Esophagus squamous epithelium (tissue), 5 donors: ENCODE data around the gene SF1. TPM values are rescaled to one million over a fixed set of nuclear protein-coding genes. Genes with fewer than 3 reads are reported as not detected.

Experiments
- DNase-seq: peaks from one replicate; lab custom pipeline; 2025; lab: John Stamatoyannopoulos, UW
- H3K27ac ChIP-seq, 4 donors: fragments of 200-600 bp; sonication (generic); one replicate each; pipeline ENCODE4 v1.5.1; 2016 to 2019; ENCODE audit warnings: mild to moderate bottlenecking in 1 of 4
- H3K27me3 ChIP-seq, 4 donors: fragments of 200-600 bp; sonication (generic); 1 replicate in 3 of 4; 2 replicates in 1 of 4; pipeline versions ENCODE4 v1.5.1 to v1.6.0; 2017 to 2021; ENCODE audit warnings: antibody characterized with exemption in 1 of 4
- H3K36me3 ChIP-seq, 3 donors: fragments of 200-600 bp; sonication (generic); one replicate each; pipeline ENCODE4 v1.5.1; 2016 to 2019
- H3K4me1 ChIP-seq, 3 donors: fragments of 200-600 bp; sonication (generic); one replicate each; pipeline ENCODE4 v1.5.1; 2017 to 2019
- H3K4me3 ChIP-seq, 4 donors: fragments of 200-600 bp; sonication (generic); 1 replicate in 3 of 4; 2 replicates in 1 of 4; pipeline ENCODE4 v1.5.1; 2016 to 2019; ENCODE audit warnings: mild to moderate bottlenecking in 2 of 4, moderate library complexity in 1 of 4
- H3K9me3 ChIP-seq, 3 donors: fragments of 200-600 bp; sonication (generic); one replicate each; pipeline ENCODE4 v1.5.1; 2016 to 2019
- POLR2A ChIP-seq, 4 donors: fragments of 450-650 bp; IDR thresholded peaks; one replicate each; pipeline ENCODE4 v1.6.1; 2017; ENCODE audit warnings: antibody characterized with exemption in 4 of 4, mild to moderate bottlenecking in 4 of 4, moderate library complexity in 3 of 4
- WGBS, 2 donors: methylation state at CpG; one replicate each; pipeline ENCODE4 v1.1.5; 2018; 5-methylcytosine and 5-hydroxymethylcytosine counted together
- intact Hi-C: fragments of 100-400 bp; cut with DNase I; formaldehyde crosslinking; loops from one replicate; pipeline ENCODE4 v1.15.0; 2022
- total RNA-seq, 4 donors: library from RNA; depleted of rRNA; stranded (reverse); fragments of >200 nt; gene quantifications; one replicate each; pipeline ENCODE4 v1.1.0, GENCODE V29; 2016
- TF ChIP-seq, protein P1 (sequence below), 6 experiments: fragments of 450-650 bp in 4 of 6; fragments of 200-600 bp in 2 of 6; sonication (generic) in 2 of 6; IDR thresholded peaks; one replicate each; pipeline ENCODE4 v1.5.1; 2016 to 2019; ENCODE audit warnings: antibody characterized with exemption in 6 of 6, mild to moderate bottlenecking in 4 of 6, moderate library complexity in 4 of 6
- donor health status: DM: yes; HTN: yes; CAD: no.

Gene SF1
- total RNA-seq, 4 donors from 2014 or later, result 136 to 292 (median 223) TPM

DNA sequence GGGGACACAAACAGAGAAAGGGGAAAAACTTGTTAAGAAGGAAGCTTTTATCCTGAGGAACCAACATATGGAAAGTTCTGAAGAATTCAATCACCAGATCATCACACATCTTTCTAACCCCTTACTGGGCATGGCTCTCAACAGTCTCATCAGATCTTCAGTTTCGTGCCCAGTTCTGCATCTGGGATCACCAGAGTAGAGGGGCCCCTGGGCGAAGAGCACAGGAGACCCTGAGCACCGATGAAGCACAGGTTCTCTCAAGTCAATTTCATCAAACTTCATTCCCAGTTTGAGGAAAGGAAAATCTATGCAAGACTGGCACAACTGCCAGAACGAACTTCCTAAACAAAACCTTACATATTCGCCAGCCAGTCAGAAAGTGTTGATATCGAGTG is 10.0 kb downstream of the SF1 start:
- Histone ChIP-seq H3K36me3 (peaks cover 84 to 100% (median 85%) of the 10 kb centered on the region in 3 donors), H3K4me3 (no peak overlapping the region), H3K27ac (peak overlapping the region in 3 of 4 donors; percentile 2 to 72 (median 66)), H3K27me3 (no peaks in the 10 kb centered on the region), H3K9me3 (no peaks in the 10 kb centered on the region), H3K4me1 (peaks cover 11 to 82% (median 27%) of the 10 kb centered on the region in 3 donors)
- intact Hi-C loops, result no loop called here
- 82 to 84% methylated on average over 6 of the region's 6 CpGs for WGBS, 2 donors
- TF ChIP-seq, protein P1, sequence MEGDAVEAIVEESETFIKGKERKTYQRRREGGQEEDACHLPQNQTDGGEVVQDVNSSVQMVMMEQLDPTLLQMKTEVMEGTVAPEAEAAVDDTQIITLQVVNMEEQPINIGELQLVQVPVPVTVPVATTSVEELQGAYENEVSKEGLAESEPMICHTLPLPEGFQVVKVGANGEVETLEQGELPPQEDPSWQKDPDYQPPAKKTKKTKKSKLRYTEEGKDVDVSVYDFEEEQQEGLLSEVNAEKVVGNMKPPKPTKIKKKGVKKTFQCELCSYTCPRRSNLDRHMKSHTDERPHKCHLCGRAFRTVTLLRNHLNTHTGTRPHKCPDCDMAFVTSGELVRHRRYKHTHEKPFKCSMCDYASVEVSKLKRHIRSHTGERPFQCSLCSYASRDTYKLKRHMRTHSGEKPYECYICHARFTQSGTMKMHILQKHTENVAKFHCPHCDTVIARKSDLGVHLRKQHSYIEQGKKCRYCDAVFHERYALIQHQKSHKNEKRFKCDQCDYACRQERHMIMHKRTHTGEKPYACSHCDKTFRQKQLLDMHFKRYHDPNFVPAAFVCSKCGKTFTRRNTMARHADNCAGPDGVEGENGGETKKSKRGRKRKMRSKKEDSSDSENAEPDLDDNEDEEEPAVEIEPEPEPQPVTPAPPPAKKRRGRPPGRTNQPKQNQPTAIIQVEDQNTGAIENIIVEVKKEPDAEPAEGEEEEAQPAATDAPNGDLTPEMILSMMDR (IDR thresholded peaks at IDR 0.05), result no peak
- no peak for TF ChIP-seq POLR2A (IDR thresholded peaks at IDR 0.05)
- DNase-seq, result no peak

DNA sequence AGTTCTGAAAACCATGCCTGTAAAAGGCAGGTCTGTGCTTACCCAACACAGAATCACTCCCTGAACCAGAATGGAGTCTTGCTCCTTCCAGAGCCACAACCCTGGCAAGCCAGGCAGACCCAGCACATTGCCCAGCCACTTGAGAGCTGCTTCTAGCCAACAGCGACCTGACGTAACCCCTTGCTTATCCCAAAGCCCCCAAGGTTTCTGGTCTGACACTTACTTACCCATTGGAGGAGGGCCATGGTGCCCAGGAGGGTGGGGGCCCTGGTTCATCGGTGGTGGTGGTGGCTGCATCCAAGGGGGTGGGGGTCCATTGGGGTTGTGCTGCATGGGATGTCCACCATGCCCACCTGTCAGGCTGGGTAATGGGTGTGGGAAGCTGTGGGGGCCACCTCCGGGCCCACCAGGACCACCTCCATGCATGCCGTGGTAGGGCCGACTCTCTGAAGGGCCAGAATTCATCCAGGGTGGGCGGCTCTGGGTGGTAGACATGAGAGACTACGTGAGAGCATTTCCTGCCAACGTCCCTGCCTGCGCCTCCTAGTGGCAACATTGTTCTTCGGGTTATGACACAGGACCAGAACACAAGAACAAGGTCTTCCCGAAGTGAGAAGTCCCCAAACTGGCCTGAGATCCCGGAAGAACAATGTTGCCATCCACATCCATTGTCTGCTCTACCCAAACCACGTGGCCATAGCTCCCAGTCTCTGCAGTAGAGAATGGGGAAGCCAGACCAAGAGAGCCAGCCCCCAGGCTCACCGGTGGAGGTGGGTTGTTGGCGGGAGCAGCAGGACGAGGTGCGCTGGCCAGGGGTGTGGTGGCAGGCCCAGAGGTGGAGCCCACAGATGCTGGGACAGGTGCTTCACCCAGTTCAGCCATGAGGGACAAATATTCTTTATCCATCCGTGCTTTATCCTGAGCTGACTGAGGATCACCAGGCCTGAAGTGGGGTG is 10.7 kb downstream of the SF1 start:
- Histone ChIP-seq H3K9me3 (no peaks in the 10 kb centered on the region), H3K4me3 (no peak overlapping the region), H3K36me3 (peaks cover 78 to 100% (median 83%) of the 10 kb centered on the region in 3 donors), H3K4me1 (peaks cover 17 to 82% (median 30%) of the 10 kb centered on the region in 3 donors), H3K27me3 (no peaks in the 10 kb centered on the region), H3K27ac (peak overlapping the region; percentile 2 to 72 (median 52))
- DNase-seq, result no peak
- TF ChIP-seq POLR2A (IDR thresholded peaks at IDR 0.05), result no peak
- TF ChIP-seq, protein P1 (IDR thresholded peaks at IDR 0.05), result peak; percentile 64 to 84 (median 74)
- WGBS, 2 donors, result 47 to 60% methylated on average over 2 to 7 of the region's 19 CpGs
- intact Hi-C loops, result no loop called here

DNA sequence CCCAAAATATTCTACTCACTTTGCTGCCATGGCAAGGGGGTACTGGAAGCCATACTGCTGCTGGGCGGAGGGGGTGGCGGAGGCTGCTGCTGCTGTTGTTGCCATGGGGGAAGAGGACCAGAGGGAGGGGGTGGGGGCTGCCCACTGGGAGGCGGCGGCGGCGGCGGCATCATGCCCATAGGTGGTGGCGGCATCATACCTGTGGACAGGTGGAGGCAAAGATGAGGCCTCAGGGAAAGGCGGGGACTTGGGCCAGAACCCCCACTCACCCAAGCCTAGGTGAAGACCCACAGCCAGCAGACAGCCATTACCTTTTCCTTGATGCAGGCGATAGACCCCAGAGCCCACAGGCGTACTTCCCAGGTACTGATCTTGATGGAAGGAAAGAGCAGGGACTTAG is 11.5 kb downstream of the SF1 start:
- intact Hi-C loops, result no loop called here
- no peaks in the 10 kb centered on the region for H3K27me3 ChIP-seq
- no peaks in the 10 kb centered on the region for H3K9me3 ChIP-seq
- H3K4me1 ChIP-seq, result peaks cover 19 to 82% (median 35%) of the 10 kb centered on the region in 3 donors
- H3K36me3 ChIP-seq, result peaks cover 73 to 99% (median 82%) of the 10 kb centered on the region in 3 donors
- H3K27ac ChIP-seq, result peak overlapping the region in 3 of 4 donors; percentile 2 to 72 (median 66)
- TF ChIP-seq POLR2A (IDR thresholded peaks at IDR 0.05), result no peak
- TF ChIP-seq, protein P1 (IDR thresholded peaks at IDR 0.05), result no peak
- WGBS, 2 donors, result 74 to 93% methylated on average over 3 to 6 of the region's 11 CpGs
- DNase-seq, result no peak
- H3K4me3 ChIP-seq, result no peak overlapping the region

DNA sequence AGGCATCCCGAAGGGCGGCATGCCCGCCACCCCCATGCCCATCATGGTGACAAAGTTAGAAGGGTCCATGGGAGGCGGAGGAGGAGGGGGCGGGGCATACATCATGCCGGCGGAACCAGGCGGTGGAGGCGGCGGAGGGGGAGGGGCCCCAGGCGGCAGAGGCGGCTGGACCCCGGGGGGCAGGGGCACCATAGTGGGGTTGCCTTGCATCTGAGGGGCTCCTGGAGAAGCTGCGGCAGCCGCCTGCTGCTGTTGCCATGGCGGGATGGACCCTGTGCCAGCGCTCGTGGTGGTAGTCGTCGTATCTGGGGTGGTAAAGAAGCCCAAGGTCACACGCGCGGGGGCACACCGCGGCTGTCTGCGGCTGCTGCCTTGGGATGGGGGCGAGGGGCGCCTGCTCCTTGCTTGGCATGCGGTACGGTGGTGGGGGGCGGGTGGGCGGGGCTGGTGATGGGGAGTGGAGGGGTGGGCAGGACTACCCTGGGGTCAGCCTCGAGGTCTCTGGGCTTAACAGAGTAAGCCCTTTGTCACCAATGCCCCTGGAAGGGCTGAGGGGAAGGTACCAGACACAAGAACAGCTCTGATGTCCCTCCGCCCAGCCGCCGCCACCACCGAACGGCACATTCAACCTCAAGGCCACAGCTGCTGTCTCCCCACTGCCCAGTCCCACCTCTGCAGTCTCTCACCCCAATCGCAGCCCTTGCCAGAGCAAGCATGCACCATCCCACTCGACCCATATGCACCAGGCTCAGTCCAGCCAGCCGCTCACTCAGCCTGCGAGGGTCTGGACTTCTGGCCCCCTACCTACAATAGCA is 12.3 kb downstream of the SF1 start:
- intact Hi-C loops, result no loop called here
- H3K9me3 ChIP-seq, result no peaks in the 10 kb centered on the region
- no peak overlapping the region for H3K4me3 ChIP-seq
- no peak for TF ChIP-seq POLR2A (IDR thresholded peaks at IDR 0.05)
- TF ChIP-seq, protein P1 (IDR thresholded peaks at IDR 0.05), result no peak
- H3K27ac ChIP-seq, result peak overlapping the region in 3 of 4 donors; percentile 2 to 78 (median 3)
- WGBS, 2 donors, result 84 to 93% methylated on average over 9 to 21 of the region's 42 CpGs
- H3K4me1 ChIP-seq, result peaks cover 19 to 82% (median 37%) of the 10 kb centered on the region in 3 donors
- H3K27me3 ChIP-seq, result no peaks in the 10 kb centered on the region
- no peak for DNase-seq
- H3K36me3 ChIP-seq, result peaks cover 72 to 91% (median 79%) of the 10 kb centered on the region in 3 donors
